GM12878 (cell line): Measurements from ENCODE around the gene WHRN. TPM values are rescaled to one million over a fixed set of nuclear protein-coding genes. Genes with fewer than 3 reads are reported as not detected.
A peak's percentile ranks its signal among the peaks of the same experiment; 100 is the strongest.

ENCODE experiments used
- ATAC-seq: fragments of 200-7000 bp; cut with Tn5 transposase; 3 replicates; pipeline ENCODE4 v1.9.1; 2020; ENCODE audit warnings: mild to moderate bottlenecking, moderate library complexity
- BruUV-seq: library from RNA; stranded (reverse); fragments of 400-500 nt; replicated peaks from 2 replicates; lab custom pipeline; 2021; lab: Mats Ljungman, UMichigan
- CTCF ChIA-PET: fragments of 300-600 bp; sonication (Branson Sonifier 250); formaldehyde crosslinking; extraction: SDS; loops from one replicate; lab custom pipeline; 2021; ENCODE audit warnings: inconsistent platforms; lab: Yijun Ruan, JAX
- POLR2A ChIA-PET: fragments of 350-600 bp; formaldehyde crosslinking; extraction: SDS; loops from one replicate; lab custom pipeline; 2021; ENCODE audit warnings: inconsistent platforms; lab: Charles Lee
- RAD21 ChIA-PET: fragments of 300-600 bp; sonication (Branson Sonifier 250); formaldehyde crosslinking; loops from one replicate; lab custom pipeline; 2023; ENCODE audit warnings: antibody characterized with exemption; ENCODE audit not compliant: unreplicated experiment; lab: Charles Lee
- SMC1A ChIA-PET: fragments of 300-600 bp; sonication (Branson Sonifier 250); formaldehyde crosslinking; loops from one replicate; lab custom pipeline; 2023; ENCODE audit not compliant: unreplicated experiment, uncharacterized antibody; lab: Charles Lee
- DNase-seq: peaks from one replicate; pipeline ENCODE4 v3.0.0-alpha.2; 2011; ENCODE audit warnings: low read depth, low spot score
- FAIRE-seq: peaks from 3 replicates; lab custom pipeline; 2011; peaks lifted over from hg19 to GRCh38; lab: Jason Lieb, UNC
- H2AFZ ChIP-seq: 2 replicates; pipeline ENCODE4 v1.6.0; 2011; ENCODE audit warnings: low read depth, low read length, control low read depth; ENCODE audit not compliant: control insufficient read depth
- H3K27ac ChIP-seq: 2 replicates; pipeline ENCODE4 v1.5.1; 2011; ENCODE audit warnings: control low read depth; ENCODE audit not compliant: control insufficient read depth, insufficient read depth
- H3K27me3 ChIP-seq, 2 experiments: replicated peaks in 1 of 2; 2 replicates each; pipeline versions ENCODE4 v1.6.0 to v1.6.1; 2011; ENCODE audit warnings: low read length in 1 of 2; ENCODE audit not compliant: control insufficient read depth in 2 of 2, insufficient read depth in 2 of 2
- H3K36me3 ChIP-seq, 2 experiments: 2 replicates each; pipeline ENCODE4 v1.5.1; 2011; ENCODE audit warnings: low read length in 1 of 2; ENCODE audit not compliant: control insufficient read depth in 2 of 2, insufficient read depth in 2 of 2
- H3K4me1 ChIP-seq: 2 replicates; pipeline ENCODE4 v1.6.1; 2011; ENCODE audit warnings: mild to moderate bottlenecking, low read length, moderate library complexity, mixed read lengths; ENCODE audit not compliant: control insufficient read depth, insufficient read depth
- H3K4me2 ChIP-seq: 2 replicates; pipeline ENCODE4 v1.6.0; 2011; ENCODE audit warnings: control low read depth; ENCODE audit not compliant: control insufficient read depth, insufficient read depth
- H3K4me3 ChIP-seq: fragments of 200-600 bp; sonication (generic); 2 replicates; pipeline ENCODE4 v1.5.1; 2016
- H3K79me2 ChIP-seq: 2 replicates; pipeline ENCODE4 v1.6.0; 2011; ENCODE audit warnings: low read length; ENCODE audit not compliant: control insufficient read depth, insufficient read depth
- H3K9ac ChIP-seq: 2 replicates; pipeline ENCODE4 v1.8.0; 2011; ENCODE audit warnings: low read length, control low read depth, mixed read lengths; ENCODE audit not compliant: control insufficient read depth, insufficient read depth
- H3K9me3 ChIP-seq: replicated peaks from 3 replicates; pipeline ENCODE4 v1.5.1; 2011; ENCODE audit warnings: mild to moderate bottlenecking, low read length; ENCODE audit not compliant: control insufficient read depth, insufficient read depth
- H4K20me1 ChIP-seq: 2 replicates; pipeline ENCODE4 v1.6.0; 2011; ENCODE audit not compliant: control insufficient read depth, insufficient read depth
- BACH1 ChIP-seq: fragments of 450-650 bp; IDR thresholded peaks from 2 replicates; pipeline ENCODE4 v1.6.1; 2017; ENCODE audit warnings: mild to moderate bottlenecking, borderline replicate concordance
- BHLHE40 ChIP-seq, 2 experiments: fragments of 450-650 bp in 1 of 2; IDR thresholded peaks; 2 replicates each; pipeline ENCODE4 v1.6.1; 2011 to 2017; ENCODE audit warnings: low read depth in 2 of 2, borderline replicate concordance in 1 of 2, improper control_type of control experiment in 1 of 2, low read length in 1 of 2, mild to moderate bottlenecking in 1 of 2
- BRCA1 ChIP-seq: IDR thresholded peaks from 2 replicates; pipeline ENCODE4 v1.6.1; 2011; ENCODE audit warnings: low read depth, low read length, improper control_type of control experiment
- DPF2 ChIP-seq: fragments of 450-650 bp; IDR thresholded peaks from 2 replicates; pipeline ENCODE4 v1.6.1; 2017; ENCODE audit warnings: mild to moderate bottlenecking
- GABPA ChIP-seq: IDR thresholded peaks from 2 replicates; pipeline ENCODE4 v1.6.1; 2014; ENCODE audit warnings: antibody characterized with exemption, low read depth, mild to moderate bottlenecking, inconsistent platforms
- HDAC6 ChIP-seq: fragments of 200-600 bp; sonication (generic); IDR thresholded peaks from one replicate; pipeline ENCODE4 v1.8.0; 2017; ENCODE audit warnings: antibody characterized with exemption; ENCODE audit not compliant: unreplicated experiment
- SMARCA5 ChIP-seq: fragments of 450-650 bp; IDR thresholded peaks from 2 replicates; pipeline ENCODE4 v1.6.1; 2017; ENCODE audit warnings: mild to moderate bottlenecking
- ZNF217 ChIP-seq: fragments of 450-650 bp; IDR thresholded peaks from 2 replicates; pipeline ENCODE4 v1.6.1; 2017; ENCODE audit warnings: antibody characterized with exemption, mild to moderate bottlenecking
- ZNF622 ChIP-seq: fragments of 450-650 bp; IDR thresholded peaks from 2 replicates; pipeline ENCODE4 v1.6.1; 2017; ENCODE audit warnings: mild to moderate bottlenecking, inconsistent platforms
- WGBS: methylation state at CpG from one replicate; pipeline ENCODE4 v1.1.6; 2016; ENCODE audit warnings: low lambda C conversion rate; ENCODE audit not compliant: insufficient replicate concordance, insufficient coverage; ENCODE audit errors: missing lambda C conversion rate; 5-methylcytosine and 5-hydroxymethylcytosine counted together
- in situ Hi-C: fragments of 300-500 bp; cut with MboI; formaldehyde crosslinking; loops from 9 replicates; pipeline ENCODE4 v1.14.3; 2018; ENCODE audit warnings: mixed read lengths
- intact Hi-C: fragments of 100-400 bp; cut with micrococcal nuclease; formaldehyde crosslinking; loops from one replicate; pipeline ENCODE4 v1.14.2; 2022; ENCODE audit not compliant: unreplicated experiment
- polyA plus RNA-seq, 11 experiments: library from polyadenylated mRNA; depleted of rRNA in 4 of 11; unstranded in 6 of 11; stranded (reverse) in 5 of 11; fragments of >200 nt; fragmentation: Nextera tagmentation in 4 of 11; fragmentation: Illumina TruSeq in 1 of 11; extraction: Ambion mirVana in 4 of 11; extraction: Trizol in 1 of 11; gene quantifications; 1 replicate in 1 of 11; 2 replicates in 10 of 11; pipeline versions ENCODE4 v1.2.1 to v1.2.3, GENCODE V29; 2011 to 2016; ENCODE audit warnings: inconsistent platforms in 2 of 11, missing spikeins in 2 of 11, low read depth in 1 of 11
- total RNA-seq, 4 experiments: library from RNA; depleted of rRNA in 3 of 4; stranded (reverse); fragments of >200 nt in 3 of 4; fragmentation: Illumina TruSeq in 1 of 4; extraction: Trizol in 1 of 4; gene quantifications; 2 replicates each; pipeline versions ENCODE4 v1.2.1 to v1.2.3, GENCODE V29; 2013 to 2021
- TF ChIP-seq, protein P1 (sequence below): fragments of 450-650 bp; IDR thresholded peaks from 2 replicates; pipeline ENCODE4 v1.6.1; 2017; ENCODE audit warnings: mild to moderate bottlenecking, moderate library complexity

WHRN gene
- total and polyA plus RNA-seq, 10 of the 15 experiments (the other 5 are each of a cell fraction or from before 2014, with no cell fraction given) = 0.04 to 18.2 (median 0.68) TPM; not detected in 1

DNA sequence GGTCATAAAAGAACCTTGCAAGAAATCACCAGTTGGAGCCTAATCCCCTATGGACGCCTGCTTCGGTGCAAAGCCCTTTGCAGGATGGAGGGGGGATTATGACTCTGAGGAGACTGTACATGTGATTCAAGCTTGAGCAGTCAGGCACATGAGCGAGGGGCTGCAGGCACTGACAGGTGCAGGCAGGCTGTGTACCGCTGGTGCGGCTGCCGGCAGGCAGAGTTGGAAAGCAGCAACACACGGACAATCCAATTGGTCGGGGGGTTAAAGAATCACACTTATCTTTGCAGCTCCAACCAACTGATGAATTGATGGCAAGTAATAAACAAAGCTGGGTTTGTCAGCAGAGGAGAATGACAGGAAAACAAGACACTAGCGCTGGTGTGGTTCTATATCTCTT is 5.7 kb downstream of the WHRN start:
- H3K4me2 ChIP-seq = no peak overlapping the region
- no peak overlapping the region for H2AFZ ChIP-seq
- FAIRE-seq = no peak
- RAD21 ChIA-PET = interaction anchor here (0.7 to 13.7 kb wide), 7 partner anchors 8 to 153 kb away, joined by 3 to 116 read pairs (median 3); partner anchors contain the start of gene ATP6V1G1
- no peaks in the 10 kb centered on the region for H4K20me1 ChIP-seq
- no peak for ATAC-seq
- POLR2A ChIA-PET = interaction anchor here (1.0 to 7.3 kb wide), 5 partner anchors 8 to 121 kb away, joined by 3 to 85 read pairs (median 21); partner anchors contain the start of gene AKNA
- H3K36me3 ChIP-seq = no peaks in the 10 kb centered on the region
- BruUV-seq = no TSS peak
- H3K27ac ChIP-seq = no peak overlapping the region
- H3K4me3 ChIP-seq = no peak overlapping the region
- H3K27me3 ChIP-seq = peaks cover 0 to 6% of the 10 kb centered on the region in 2 experiments; a peak in 2 of 4 replicates
- in situ Hi-C loops = no loop called here
- CTCF ChIA-PET = interaction anchor here (0.7 to 12.7 kb wide), 9 partner anchors 8 to 153 kb away, joined by 3 to 256 read pairs (median 5); no protein-coding TSS in a partner anchor
- TF ChIP-seq HDAC6 (no peak), BRCA1 (no peak), BHLHE40 (IDR thresholded peaks at IDR 0.05; ENCODE audit: borderline replicate concordance in 1 of 2, low read depth in 2 of 2, low read length in 1 of 2) (0 out of 4 replicates have a peak, but pooled peaks of 1 of the 2 experiments have one; percentile 30)
- WGBS = 79% methylated on average over 9 of the region's 9 CpGs
- SMC1A ChIA-PET = interaction anchor here (0.6 to 11.8 kb wide), 9 partner anchors 10 to 154 kb away, joined by 3 to 177 read pairs (median 7); partner anchors contain the start of gene AKNA
- no peaks in the 10 kb centered on the region for H3K9me3 ChIP-seq
- no peak overlapping the region for H3K9ac ChIP-seq
- no peak for DNase-seq
- H3K4me1 ChIP-seq = no peaks in the 10 kb centered on the region
- intact Hi-C loops = no loop called here
- H3K79me2 ChIP-seq = no peaks in the 10 kb centered on the region

DNA sequence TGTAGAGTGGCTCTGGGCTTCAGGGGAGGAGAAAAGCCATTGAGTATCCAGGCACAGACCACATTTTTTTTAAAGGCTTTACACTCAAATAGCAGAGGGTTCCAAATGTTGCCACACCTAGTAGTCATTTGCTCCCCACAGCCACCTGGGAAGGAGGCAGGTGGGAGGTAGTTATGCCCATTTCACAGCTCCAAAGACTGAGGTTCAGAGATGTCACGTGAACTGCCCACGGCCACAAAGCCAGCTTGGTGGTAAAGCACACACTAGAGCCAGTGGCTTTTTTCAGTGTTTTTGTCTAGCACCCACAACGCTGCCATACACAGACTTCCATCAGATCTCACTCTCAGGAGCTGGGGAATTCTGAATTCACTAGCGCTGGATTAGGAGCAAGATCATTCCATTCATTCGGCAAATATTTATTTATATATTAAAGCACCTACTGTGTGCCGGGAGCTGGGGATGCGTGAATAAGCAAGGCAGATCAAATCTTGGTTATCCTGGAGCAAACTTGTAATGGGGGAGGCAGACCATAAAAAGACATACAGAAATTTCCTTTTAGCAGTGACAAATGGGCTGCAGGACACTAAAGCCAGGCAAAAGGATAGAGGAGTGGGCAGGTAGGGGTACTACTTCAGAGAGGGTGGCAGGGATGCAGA is 7.4 kb downstream of the WHRN start:
- in situ Hi-C loops = no loop called here
- FAIRE-seq (no peak), DNase-seq (no peak), ATAC-seq (peak; percentile 7; the same call in 1 of the 3 replicates)
- SMC1A ChIA-PET = interaction anchor here (0.6 to 10.1 kb wide), 4 partner anchors 12 to 156 kb away, joined by 3 to 177 read pairs (median 7); no protein-coding TSS in a partner anchor
- no peaks in the 10 kb centered on the region for H3K79me2 ChIP-seq
- peaks cover 0 to 6% of the 10 kb centered on the region in 2 experiments; a peak in 2 of 4 replicates for H3K27me3 ChIP-seq
- intact Hi-C loops = no loop called here
- no peaks in the 10 kb centered on the region; the same call in 1 of the 2 replicates for H3K4me1 ChIP-seq
- RAD21 ChIA-PET = interaction anchor here (0.9 to 2.3 kb wide), 6 partner anchors 10 to 156 kb away, joined by 3 to 10 read pairs (median 5); no protein-coding TSS in a partner anchor
- no peak overlapping the region for H2AFZ ChIP-seq
- H3K9ac ChIP-seq = no peak overlapping the region
- 54% methylated on average over 7 of the region's 7 CpGs for WGBS
- no peaks in the 10 kb centered on the region for H3K36me3 ChIP-seq
- POLR2A ChIA-PET = interaction anchor here (0.5 to 2.6 kb wide), 5 partner anchors 9 to 131 kb away, joined by 3 to 11 read pairs (median 6); no protein-coding TSS in a partner anchor
- H3K4me2 ChIP-seq = no peak overlapping the region
- BruUV-seq = no TSS peak
- no peak overlapping the region for H3K4me3 ChIP-seq
- no peak overlapping the region for H3K27ac ChIP-seq
- no peaks in the 10 kb centered on the region; the same call in 2 of the 3 replicates for H3K9me3 ChIP-seq
- CTCF ChIA-PET = interaction anchor here (0.7 to 3.9 kb wide), 4 partner anchors 10 to 156 kb away, joined by 3 to 29 read pairs (median 16); no protein-coding TSS in a partner anchor
- no peaks in the 10 kb centered on the region for H4K20me1 ChIP-seq
- peak; percentile 61 for TF ChIP-seq DPF2
- TF ChIP-seq ZNF622 = no peak
- TF ChIP-seq BHLHE40 (IDR thresholded peaks at IDR 0.05; ENCODE audit: borderline replicate concordance in 1 of 2, low read depth in 2 of 2, low read length in 1 of 2) = peak in 1 of 2 experiments; percentile 66; a peak in 2 of 4 replicates
- no peak for TF ChIP-seq GABPA
- TF ChIP-seq BACH1 = no peak
- 0 out of 2 replicates have a peak, but pooled peaks have one; percentile 45 for TF ChIP-seq ZNF217
- TF ChIP-seq, protein P1, sequence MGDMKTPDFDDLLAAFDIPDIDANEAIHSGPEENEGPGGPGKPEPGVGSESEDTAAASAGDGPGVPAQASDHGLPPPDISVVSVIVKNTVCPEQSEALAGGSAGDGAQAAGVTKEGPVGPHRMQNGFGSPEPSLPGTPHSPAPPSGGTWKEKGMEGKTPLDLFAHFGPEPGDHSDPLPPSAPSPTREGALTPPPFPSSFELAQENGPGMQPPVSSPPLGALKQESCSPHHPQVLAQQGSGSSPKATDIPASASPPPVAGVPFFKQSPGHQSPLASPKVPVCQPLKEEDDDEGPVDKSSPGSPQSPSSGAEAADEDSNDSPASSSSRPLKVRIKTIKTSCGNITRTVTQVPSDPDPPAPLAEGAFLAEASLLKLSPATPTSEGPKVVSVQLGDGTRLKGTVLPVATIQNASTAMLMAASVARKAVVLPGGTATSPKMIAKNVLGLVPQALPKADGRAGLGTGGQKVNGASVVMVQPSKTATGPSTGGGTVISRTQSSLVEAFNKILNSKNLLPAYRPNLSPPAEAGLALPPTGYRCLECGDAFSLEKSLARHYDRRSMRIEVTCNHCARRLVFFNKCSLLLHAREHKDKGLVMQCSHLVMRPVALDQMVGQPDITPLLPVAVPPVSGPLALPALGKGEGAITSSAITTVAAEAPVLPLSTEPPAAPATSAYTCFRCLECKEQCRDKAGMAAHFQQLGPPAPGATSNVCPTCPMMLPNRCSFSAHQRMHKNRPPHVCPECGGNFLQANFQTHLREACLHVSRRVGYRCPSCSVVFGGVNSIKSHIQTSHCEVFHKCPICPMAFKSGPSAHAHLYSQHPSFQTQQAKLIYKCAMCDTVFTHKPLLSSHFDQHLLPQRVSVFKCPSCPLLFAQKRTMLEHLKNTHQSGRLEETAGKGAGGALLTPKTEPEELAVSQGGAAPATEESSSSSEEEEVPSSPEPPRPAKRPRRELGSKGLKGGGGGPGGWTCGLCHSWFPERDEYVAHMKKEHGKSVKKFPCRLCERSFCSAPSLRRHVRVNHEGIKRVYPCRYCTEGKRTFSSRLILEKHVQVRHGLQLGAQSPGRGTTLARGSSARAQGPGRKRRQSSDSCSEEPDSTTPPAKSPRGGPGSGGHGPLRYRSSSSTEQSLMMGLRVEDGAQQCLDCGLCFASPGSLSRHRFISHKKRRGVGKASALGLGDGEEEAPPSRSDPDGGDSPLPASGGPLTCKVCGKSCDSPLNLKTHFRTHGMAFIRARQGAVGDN = no peak
- TF ChIP-seq SMARCA5 = 0 out of 2 replicates have a peak, but pooled peaks have one; percentile 49
